Mucosa of stomach (tissue), 1 donor: ENCODE data around the gene AQP12B.
"Not testable (repeated sequence)": the region's sequence is repeated elsewhere in the genome, so short reads cannot be mapped to it uniquely, and the experiment has no call there.

ENCODE experiments used
- H3K27me3 ChIP-seq: one replicate; pipeline ENCODE4 v1.7.0; 2013; ENCODE audit warnings: mild to moderate bottlenecking, low read length; ENCODE audit not compliant: control insufficient read depth, insufficient read depth
- H3K36me3 ChIP-seq: one replicate; pipeline ENCODE4 v1.7.0; 2013; ENCODE audit warnings: low read length; ENCODE audit not compliant: control insufficient read depth, insufficient read depth
- H3K4me1 ChIP-seq: one replicate; pipeline ENCODE4 v1.7.0; 2013; ENCODE audit warnings: mild to moderate bottlenecking, low read length; ENCODE audit not compliant: control insufficient read depth, insufficient read depth
- H3K4me3 ChIP-seq: one replicate; pipeline ENCODE4 v1.7.0; 2013; ENCODE audit warnings: low read length
- H3K9ac ChIP-seq: one replicate; pipeline ENCODE4 v1.7.0; 2013; ENCODE audit warnings: mild to moderate bottlenecking, low read length, moderate library complexity
- H3K9me3 ChIP-seq: one replicate; pipeline ENCODE4 v1.7.0; 2013; ENCODE audit warnings: mild to moderate bottlenecking, low read length, moderate library complexity; ENCODE audit not compliant: control insufficient read depth
- donor health status: Pancreatic carcinoma.

The AQP12B gene

GRCh38 chr2:240680185-240680584, 2.5 kb downstream of the AQP12B start:
- not testable (repeated sequence) for H3K27me3 ChIP-seq, H3K9ac ChIP-seq, H3K9me3 ChIP-seq, H3K4me1 ChIP-seq, H3K4me3 ChIP-seq, H3K36me3 ChIP-seq

GRCh38 chr2:240678909-240679308, 3.8 kb downstream of the AQP12B start:
- H3K4me3 ChIP-seq, H3K36me3 ChIP-seq, H3K27me3 ChIP-seq, H3K4me1 ChIP-seq, H3K9ac ChIP-seq, H3K9me3 ChIP-seq: not testable (repeated sequence)

GRCh38 chr2:240678043-240678442, 4.6 kb downstream of the AQP12B start:
- peaks cover 12% of the 10 kb centered on the region for H3K27me3 ChIP-seq
- H3K36me3 ChIP-seq, H3K9me3 ChIP-seq, H3K4me1 ChIP-seq, H3K4me3 ChIP-seq, H3K9ac ChIP-seq: not testable (repeated sequence)

- not testable (repeated sequence) for H3K9me3 ChIP-seq, H3K36me3 ChIP-seq, H3K4me3 ChIP-seq, H3K9ac ChIP-seq, H3K4me1 ChIP-seq
- peaks cover 26% of the 10 kb centered on the region for H3K27me3 ChIP-seq
Observed at GRCh38 chr2:240675345-240675744, 7.3 kb downstream of the AQP12B start.

- not testable (repeated sequence) for H3K4me1 ChIP-seq, H3K4me3 ChIP-seq, H3K36me3 ChIP-seq, H3K9ac ChIP-seq, H3K9me3 ChIP-seq
- H3K27me3 ChIP-seq: peaks cover 26% of the 10 kb centered on the region
Observed at GRCh38 chr2:240674461-240675184, 8.1 kb downstream of the AQP12B start.

- Histone ChIP-seq H3K4me1 (no peaks in the 10 kb centered on the region), H3K4me3 (no peak overlapping the region), H3K9ac (no peak overlapping the region), H3K36me3 (no peaks in the 10 kb centered on the region), H3K27me3 (peaks cover 26% of the 10 kb centered on the region), H3K9me3 (no peaks in the 10 kb centered on the region)
Observed at GRCh38 chr2:240672701-240673190, 9.9 kb downstream of the AQP12B start.

- Histone ChIP-seq H3K4me1 (no peaks in the 10 kb centered on the region), H3K9ac (no peak overlapping the region), H3K36me3 (no peaks in the 10 kb centered on the region), H3K9me3 (no peaks in the 10 kb centered on the region), H3K4me3 (no peak overlapping the region), H3K27me3 (peaks cover 26% of the 10 kb centered on the region)
Observed at GRCh38 chr2:240672076-240672700, 10.5 kb downstream of the AQP12B start.

- H3K4me3 ChIP-seq: no peak overlapping the region
- no peaks in the 10 kb centered on the region for H3K36me3 ChIP-seq
- no peaks in the 10 kb centered on the region for H3K4me1 ChIP-seq
- H3K9ac ChIP-seq: no peak overlapping the region
- no peaks in the 10 kb centered on the region for H3K9me3 ChIP-seq
- H3K27me3 ChIP-seq: peaks cover 26% of the 10 kb centered on the region
Observed at GRCh38 chr2:240670950-240671349, 11.7 kb downstream of the AQP12B start.

GRCh38 chr2:240670402-240670801, 12.3 kb downstream of the AQP12B start:
- no peaks in the 10 kb centered on the region for H3K36me3 ChIP-seq
- H3K4me3 ChIP-seq: no peak overlapping the region
- no peaks in the 10 kb centered on the region for H3K9me3 ChIP-seq
- no peak overlapping the region for H3K9ac ChIP-seq
- no peaks in the 10 kb centered on the region for H3K4me1 ChIP-seq
- H3K27me3 ChIP-seq: peaks cover 26% of the 10 kb centered on the region

GRCh38 chr2:240664622-240665021, 18.1 kb downstream of the AQP12B start:
- Histone ChIP-seq H3K27me3 (no peaks in the 10 kb centered on the region), H3K4me3 (no peak overlapping the region), H3K9me3 (no peaks in the 10 kb centered on the region), H3K36me3 (no peaks in the 10 kb centered on the region), H3K4me1 (no peaks in the 10 kb centered on the region), H3K9ac (no peak overlapping the region)

GRCh38 chr2:240663546-240664190, 19.0 kb downstream of the AQP12B start:
- Histone ChIP-seq H3K27me3 (no peaks in the 10 kb centered on the region), H3K4me3 (no peak overlapping the region), H3K4me1 (no peaks in the 10 kb centered on the region), H3K36me3 (no peaks in the 10 kb centered on the region), H3K9ac (no peak overlapping the region), H3K9me3 (no peaks in the 10 kb centered on the region)

GRCh38 chr2:240662681-240663080, 20.0 kb downstream of the AQP12B start:
- Histone ChIP-seq H3K36me3 (no peaks in the 10 kb centered on the region), H3K27me3 (no peaks in the 10 kb centered on the region), H3K4me3 (no peak overlapping the region), H3K9ac (no peak overlapping the region), H3K9me3 (no peaks in the 10 kb centered on the region), H3K4me1 (no peaks in the 10 kb centered on the region)
